Measurements from ENCODE around the gene RNU5B-1. TPM values are rescaled to one million over a fixed set of nuclear protein-coding genes. Genes with fewer than 3 reads are reported as not detected.
"Not testable (repeated sequence)": the region's sequence is repeated elsewhere in the genome, so short reads cannot be mapped to it uniquely, and the experiment has no call there.

Gene RNU5B-1
- total and polyA plus RNA-seq, 4 experiments from 2014 or later: 24.0 TPM; not detected in 3

DNA sequence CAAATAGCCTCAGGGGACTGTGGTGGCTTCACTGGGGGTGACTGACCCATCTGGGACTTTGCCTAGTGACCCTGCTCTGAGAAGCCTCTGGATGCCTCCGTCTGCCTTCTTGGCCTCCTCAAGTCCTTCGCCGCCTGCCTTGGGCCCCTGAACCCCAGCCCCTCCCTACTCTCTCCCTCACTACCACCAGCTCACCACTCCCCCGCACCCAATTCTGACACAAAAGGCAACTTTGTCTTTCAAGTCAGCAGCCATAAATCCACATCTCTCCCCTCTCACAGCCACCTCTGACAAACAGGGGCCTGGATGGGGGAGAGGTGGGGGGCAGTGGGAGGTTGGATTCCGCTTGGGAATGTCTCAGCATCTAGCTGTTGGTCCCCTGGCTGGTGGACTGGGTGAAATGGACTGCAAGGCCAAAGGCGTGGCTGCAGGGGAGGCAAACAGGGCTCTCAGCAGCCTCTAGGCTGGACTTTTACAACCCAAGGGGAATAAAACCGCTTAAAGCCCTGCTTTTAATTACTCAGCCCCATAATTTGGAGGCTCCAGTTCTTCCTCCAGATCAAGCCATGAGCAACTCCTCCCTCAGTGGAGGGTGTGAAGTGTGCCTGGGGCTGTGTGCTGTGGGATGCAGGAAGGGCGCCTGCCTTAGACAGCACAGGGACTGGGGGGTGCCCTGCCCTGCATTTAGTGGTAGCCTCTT is 39.9 kb downstream of the RNU5B-1 start:
- Histone ChIP-seq H3K27ac (ENCODE audit: low read depth, low read length) (no peak overlapping the region), H3K9me3 (ENCODE audit: control insufficient read depth in 1 of 2, low read length in 2 of 2) (no peaks in the 10 kb centered on the region), H3K4me3 (ENCODE audit: low read length in 2 of 2) (no peak overlapping the region), H3K36me3 (ENCODE audit: insufficient read depth, low read length) (no peaks in the 10 kb centered on the region), H3K4me1 (ENCODE audit: insufficient read depth, low read length) (no peaks in the 10 kb centered on the region), H3K27me3 (ENCODE audit: insufficient read depth, low read length) (no peaks in the 10 kb centered on the region)
- intact Hi-C loops (cut with micrococcal nuclease): no loop called here
- Mint-ChIP-seq H3K9me3 (peaks cover 0 to 1% (median 0%) of the 10 kb centered on the region in 8 donors), H3K4me3 (no peak overlapping the region), H3K4me1 (no peaks in the 10 kb centered on the region), H3K27ac (peak overlapping the region in 1 of 7 donors; percentile 45), H3K27me3 (peaks cover 7 to 20% of the 10 kb centered on the region in 2 donors), H3K36me3 (no peaks in the 10 kb centered on the region)
- ChIA-PET POLR2A (ENCODE audit: partially characterized antibody) (no interaction called here), CTCF (ENCODE audit: partially characterized antibody) (no interaction called here)
- DNase-seq: no peak

DNA sequence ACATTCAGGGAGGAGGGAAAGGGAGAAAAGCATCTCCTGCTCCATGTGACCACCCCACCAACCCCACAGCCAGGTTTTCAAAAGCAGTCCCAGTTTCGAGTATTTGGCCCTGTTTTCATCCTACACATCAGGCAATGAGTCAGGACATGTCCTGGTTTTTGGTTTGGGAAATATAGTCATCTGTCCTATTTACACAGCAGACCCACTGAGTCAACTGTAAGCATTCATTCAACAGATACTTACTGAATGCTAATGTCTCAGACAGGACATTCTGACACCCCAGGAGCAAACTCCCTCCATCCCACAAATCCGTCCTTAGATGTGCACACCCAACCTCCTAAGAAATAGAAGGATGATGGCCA is 40.4 kb downstream of the RNU5B-1 start:
- Histone ChIP-seq H3K27me3 (ENCODE audit: insufficient read depth, low read length) (no peaks in the 10 kb centered on the region), H3K4me3 (ENCODE audit: low read length in 2 of 2) (no peak overlapping the region), H3K36me3 (ENCODE audit: insufficient read depth, low read length) (no peaks in the 10 kb centered on the region), H3K27ac (ENCODE audit: low read depth, low read length) (no peak overlapping the region), H3K4me1 (ENCODE audit: insufficient read depth, low read length) (no peaks in the 10 kb centered on the region), H3K9me3 (ENCODE audit: control insufficient read depth in 1 of 2, low read length in 2 of 2) (no peaks in the 10 kb centered on the region)
- no peaks in the 10 kb centered on the region for H3K4me1 Mint-ChIP-seq
- ChIA-PET CTCF (ENCODE audit: partially characterized antibody) (interaction anchor here (0.7 kb wide), 1 partner anchor 509 kb away, joined by 3 read pairs; no protein-coding TSS in a partner anchor), POLR2A (ENCODE audit: partially characterized antibody) (no interaction called here)
- H3K27ac Mint-ChIP-seq: no peak overlapping the region
- DNase-seq: no peak
- H3K9me3 Mint-ChIP-seq: peaks cover 0 to 1% (median 0%) of the 10 kb centered on the region in 8 donors
- peaks cover 5 to 19% of the 10 kb centered on the region in 2 donors for H3K27me3 Mint-ChIP-seq
- no peak overlapping the region for H3K4me3 Mint-ChIP-seq
- intact Hi-C loops (cut with micrococcal nuclease): no loop called here
- no peaks in the 10 kb centered on the region for H3K36me3 Mint-ChIP-seq

DNA sequence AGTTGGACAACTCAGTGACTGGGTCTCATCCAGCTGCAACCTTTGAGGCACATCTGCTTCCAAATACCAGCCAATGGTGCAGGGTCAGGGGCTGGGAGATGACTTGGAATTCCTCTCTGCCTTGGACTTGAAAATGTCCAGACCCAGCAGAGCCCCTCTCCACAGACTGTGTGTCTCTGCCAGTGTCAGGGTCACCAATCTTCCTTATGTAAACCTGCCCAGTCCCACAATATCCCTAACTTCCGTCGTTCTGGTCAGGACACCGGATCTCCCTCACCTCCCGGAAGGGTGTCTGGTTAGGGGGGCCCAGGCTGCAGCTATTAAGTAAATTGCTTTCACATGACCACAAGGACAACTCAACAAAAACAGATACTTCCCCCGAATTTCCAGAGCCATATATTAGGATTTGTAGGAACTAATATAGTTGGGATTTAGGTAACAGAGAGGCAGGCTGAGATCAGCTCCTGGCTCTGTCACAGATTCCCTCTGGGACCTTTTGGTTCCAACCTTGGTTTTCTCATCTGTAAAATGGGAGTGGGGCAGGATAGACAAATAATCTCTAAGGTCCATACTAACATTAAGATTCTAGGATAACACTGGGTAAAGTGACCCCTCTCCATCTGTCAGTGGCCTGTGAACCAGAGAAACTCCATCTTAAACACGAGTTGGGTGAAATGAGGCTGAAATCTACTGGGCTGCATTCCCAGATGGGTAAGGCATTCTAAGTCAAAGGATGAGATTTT is 42.5 kb downstream of the RNU5B-1 start:
- ChIA-PET CTCF (ENCODE audit: partially characterized antibody) (no interaction called here), POLR2A (ENCODE audit: partially characterized antibody) (no interaction called here)
- no peak for DNase-seq
- no peaks in the 10 kb centered on the region for H3K27me3 ChIP-seq (ENCODE audit: insufficient read depth, low read length)
- Mint-ChIP-seq H3K4me1 (no peaks in the 10 kb centered on the region), H3K4me3 (no peak overlapping the region), H3K36me3 (peaks cover 0 to 3% of the 10 kb centered on the region in 2 donors), H3K9me3 (peaks cover 0 to 11% (median 4%) of the 10 kb centered on the region in 8 donors), H3K27ac (no peak overlapping the region), H3K27me3 (peaks cover 8 to 14% of the 10 kb centered on the region in 2 donors)
- no peak overlapping the region for H3K27ac ChIP-seq (ENCODE audit: low read depth, low read length)
- intact Hi-C loops (cut with micrococcal nuclease): no loop called here
- H3K4me1 ChIP-seq (ENCODE audit: insufficient read depth, low read length): no peaks in the 10 kb centered on the region
- no peaks in the 10 kb centered on the region for H3K36me3 ChIP-seq (ENCODE audit: insufficient read depth, low read length)
- no peaks in the 10 kb centered on the region for H3K9me3 ChIP-seq (ENCODE audit: control insufficient read depth in 1 of 2, low read length in 2 of 2)
- H3K4me3 ChIP-seq (ENCODE audit: low read length in 2 of 2): no peak overlapping the region

DNA sequence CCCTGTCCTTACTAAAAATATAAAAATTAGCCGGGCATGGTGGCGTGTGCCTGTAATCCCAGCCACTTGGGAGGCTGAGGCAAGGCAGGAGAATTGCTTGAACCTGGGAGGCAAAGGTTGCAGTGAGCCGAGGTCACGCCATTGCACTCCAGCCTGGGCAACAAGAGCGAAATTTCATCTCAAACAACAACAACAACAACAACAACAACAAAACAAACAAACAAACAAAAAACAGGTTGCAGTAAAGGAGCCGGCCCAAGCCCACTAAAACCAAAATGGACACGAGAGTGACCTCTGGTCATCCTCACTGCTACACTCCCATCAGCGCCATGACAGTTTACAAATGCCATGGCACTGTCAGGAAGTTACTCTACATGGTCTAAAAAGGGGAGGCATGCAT is 43.3 kb downstream of the RNU5B-1 start:
- H3K4me1 Mint-ChIP-seq; H3K4me1 ChIP-seq (ENCODE audit: insufficient read depth, low read length); H3K36me3 ChIP-seq (ENCODE audit: insufficient read depth, low read length); DNase-seq; H3K36me3 Mint-ChIP-seq; intact Hi-C loops (cut with micrococcal nuclease); H3K27ac ChIP-seq (ENCODE audit: low read depth, low read length); H3K27ac Mint-ChIP-seq; H3K27me3 ChIP-seq (ENCODE audit: insufficient read depth, low read length); H3K4me3 ChIP-seq (ENCODE audit: low read length in 2 of 2); H3K4me3 Mint-ChIP-seq; CTCF ChIA-PET (ENCODE audit: partially characterized antibody); POLR2A ChIA-PET (ENCODE audit: partially characterized antibody); H3K9me3 ChIP-seq (ENCODE audit: control insufficient read depth in 1 of 2, low read length in 2 of 2): not testable (repeated sequence)
- Mint-ChIP-seq H3K9me3 (peaks cover 0 to 17% (median 8%) of the 10 kb centered on the region in 8 donors), H3K27me3 (peaks cover 8 to 14% of the 10 kb centered on the region in 2 donors)

DNA sequence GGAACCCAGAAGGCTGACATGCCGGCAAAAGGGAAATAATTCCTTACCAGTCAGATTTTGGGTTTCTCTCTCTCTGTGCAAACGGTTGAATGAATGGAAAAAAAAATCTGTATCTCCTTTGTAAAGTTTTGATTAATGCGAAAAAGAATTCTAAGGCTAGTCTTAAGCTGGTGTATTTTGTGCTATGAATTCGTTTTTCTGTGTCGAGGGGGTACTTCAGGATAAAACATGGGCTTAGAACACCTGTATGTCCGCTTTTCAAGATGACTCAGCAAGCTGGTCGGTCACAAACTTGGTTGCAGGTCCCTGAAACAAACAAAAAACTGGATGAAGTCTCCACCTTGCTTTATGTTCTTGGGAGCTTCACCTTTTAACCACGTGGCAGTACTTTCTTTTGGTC is 44.9 kb downstream of the RNU5B-1 start:
- ChIA-PET CTCF (ENCODE audit: partially characterized antibody) (interaction anchor here (1.5 to 1.9 kb wide), 2 partner anchors 9 to 36 kb away, joined by 5 to 6 read pairs; no protein-coding TSS in a partner anchor), POLR2A (ENCODE audit: partially characterized antibody) (no interaction called here)
- Mint-ChIP-seq H3K4me1 (no peaks in the 10 kb centered on the region), H3K27me3 (peaks cover 14 to 22% of the 10 kb centered on the region in 2 donors), H3K36me3 (peaks cover 0 to 3% of the 10 kb centered on the region in 2 donors), H3K4me3 (no peak overlapping the region), H3K9me3 (peaks cover 0 to 29% (median 13%) of the 10 kb centered on the region in 8 donors), H3K27ac (no peak overlapping the region)
- Histone ChIP-seq H3K27ac (ENCODE audit: low read depth, low read length) (no peak overlapping the region), H3K4me3 (ENCODE audit: low read length in 2 of 2) (no peak overlapping the region), H3K36me3 (ENCODE audit: insufficient read depth, low read length) (no peaks in the 10 kb centered on the region), H3K4me1 (ENCODE audit: insufficient read depth, low read length) (no peaks in the 10 kb centered on the region), H3K9me3 (ENCODE audit: control insufficient read depth in 1 of 2, low read length in 2 of 2) (no peaks in the 10 kb centered on the region), H3K27me3 (ENCODE audit: insufficient read depth, low read length) (no peaks in the 10 kb centered on the region)
- no peak for DNase-seq
- intact Hi-C loops (cut with micrococcal nuclease): no loop called here

DNA sequence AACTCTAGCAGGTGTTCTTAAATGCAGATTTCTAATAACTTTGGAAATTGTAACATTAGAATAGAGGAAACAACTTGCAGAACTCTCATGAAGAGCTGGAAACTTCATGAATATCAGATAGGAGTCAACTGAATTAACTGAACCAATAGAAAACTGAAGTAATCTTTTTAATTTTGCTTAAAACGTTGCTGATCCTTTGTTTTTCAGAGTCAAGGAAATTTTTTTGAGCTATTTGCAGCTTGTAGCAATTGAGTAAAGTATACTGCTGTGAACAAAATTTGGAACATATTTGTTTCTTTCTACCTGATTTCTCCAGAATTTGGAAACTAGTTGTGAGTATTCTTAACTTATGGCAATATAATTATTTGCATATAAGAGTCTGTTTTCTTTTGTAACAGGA is 47.5 kb downstream of the RNU5B-1 start:
- CTCF ChIA-PET (ENCODE audit: partially characterized antibody); H3K9me3 ChIP-seq (ENCODE audit: control insufficient read depth in 1 of 2, low read length in 2 of 2); H3K27ac Mint-ChIP-seq; intact Hi-C loops (cut with micrococcal nuclease); H3K36me3 Mint-ChIP-seq; H3K4me1 ChIP-seq (ENCODE audit: insufficient read depth, low read length); H3K4me3 ChIP-seq (ENCODE audit: low read length in 2 of 2); DNase-seq; H3K27ac ChIP-seq (ENCODE audit: low read depth, low read length); H3K4me3 Mint-ChIP-seq; H3K4me1 Mint-ChIP-seq; H3K36me3 ChIP-seq (ENCODE audit: insufficient read depth, low read length); POLR2A ChIA-PET (ENCODE audit: partially characterized antibody): not testable (repeated sequence)
- peaks cover 10% of the 10 kb centered on the region for H3K27me3 ChIP-seq (ENCODE audit: insufficient read depth, low read length)
- H3K27me3 Mint-ChIP-seq: peaks cover 22 to 26% of the 10 kb centered on the region in 2 donors
- H3K9me3 Mint-ChIP-seq: peaks cover 0 to 29% (median 15%) of the 10 kb centered on the region in 8 donors
